ENCODE data around the gene CAMK1D.

CAMK1D gene

DNA sequence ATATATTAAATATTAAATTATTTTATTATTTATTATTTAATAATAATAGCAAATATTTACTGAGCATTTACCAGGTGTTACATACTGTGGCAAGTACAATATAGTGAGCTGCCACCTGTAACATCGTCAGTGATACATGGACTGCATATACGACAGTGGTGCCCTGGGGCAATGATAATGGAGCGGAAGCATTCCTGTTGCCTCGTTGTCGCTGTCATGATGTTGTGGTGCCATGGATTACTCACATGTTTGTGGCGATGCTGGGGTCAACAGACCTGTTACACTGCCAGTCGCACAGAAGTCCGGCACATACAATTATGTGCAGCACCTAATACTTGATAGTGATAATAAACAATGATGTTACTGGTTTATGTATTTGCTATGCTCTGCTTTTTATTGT, 20.6 kb downstream of the CAMK1D start:
- TF ChIP-seq, protein P1, sequence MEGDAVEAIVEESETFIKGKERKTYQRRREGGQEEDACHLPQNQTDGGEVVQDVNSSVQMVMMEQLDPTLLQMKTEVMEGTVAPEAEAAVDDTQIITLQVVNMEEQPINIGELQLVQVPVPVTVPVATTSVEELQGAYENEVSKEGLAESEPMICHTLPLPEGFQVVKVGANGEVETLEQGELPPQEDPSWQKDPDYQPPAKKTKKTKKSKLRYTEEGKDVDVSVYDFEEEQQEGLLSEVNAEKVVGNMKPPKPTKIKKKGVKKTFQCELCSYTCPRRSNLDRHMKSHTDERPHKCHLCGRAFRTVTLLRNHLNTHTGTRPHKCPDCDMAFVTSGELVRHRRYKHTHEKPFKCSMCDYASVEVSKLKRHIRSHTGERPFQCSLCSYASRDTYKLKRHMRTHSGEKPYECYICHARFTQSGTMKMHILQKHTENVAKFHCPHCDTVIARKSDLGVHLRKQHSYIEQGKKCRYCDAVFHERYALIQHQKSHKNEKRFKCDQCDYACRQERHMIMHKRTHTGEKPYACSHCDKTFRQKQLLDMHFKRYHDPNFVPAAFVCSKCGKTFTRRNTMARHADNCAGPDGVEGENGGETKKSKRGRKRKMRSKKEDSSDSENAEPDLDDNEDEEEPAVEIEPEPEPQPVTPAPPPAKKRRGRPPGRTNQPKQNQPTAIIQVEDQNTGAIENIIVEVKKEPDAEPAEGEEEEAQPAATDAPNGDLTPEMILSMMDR (IDR thresholded peaks at IDR 0.05; ENCODE audit: low read depth, low read length) = no peak
- DNase-seq (ENCODE audit: low read depth, low spot score) = no peak
- in situ Hi-C loops (cut with HindIII; ENCODE audit: low sequenced_read_pairs) = no loop called here

DNA sequence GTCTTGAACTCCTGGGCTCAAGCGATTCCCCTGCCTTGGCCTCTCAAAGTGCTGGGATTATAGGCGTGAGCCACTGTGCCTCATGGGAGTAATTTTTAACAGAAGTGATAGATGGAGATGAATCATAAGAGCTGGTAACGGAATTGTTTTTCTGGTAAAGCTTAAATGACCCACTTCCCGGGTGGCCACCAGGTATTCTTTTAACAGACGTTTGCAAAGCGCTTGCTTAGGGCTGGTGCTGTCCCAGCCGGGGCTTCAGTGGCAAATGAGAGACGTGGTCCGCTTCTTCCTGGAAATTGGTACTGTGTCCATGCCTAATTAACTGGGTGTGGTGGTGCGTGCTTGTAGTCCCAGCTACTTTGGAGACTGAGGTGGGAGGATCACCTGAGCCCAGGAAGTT, 23.5 kb downstream of the CAMK1D start:
- TF ChIP-seq, protein P1 (IDR thresholded peaks at IDR 0.05; ENCODE audit: low read depth, low read length) = no peak
- no peak for DNase-seq (ENCODE audit: low read depth, low spot score)
- no peak overlapping the region for H3K4me3 ChIP-seq (ENCODE audit: low read depth, low read length)
- in situ Hi-C loops (cut with HindIII; ENCODE audit: low sequenced_read_pairs) = no loop called here

More for the DNA sequence above, 20.6 kb downstream of the CAMK1D start:
- no peak overlapping the region for H3K4me3 ChIP-seq (ENCODE audit: low read depth, low read length)

DNA sequence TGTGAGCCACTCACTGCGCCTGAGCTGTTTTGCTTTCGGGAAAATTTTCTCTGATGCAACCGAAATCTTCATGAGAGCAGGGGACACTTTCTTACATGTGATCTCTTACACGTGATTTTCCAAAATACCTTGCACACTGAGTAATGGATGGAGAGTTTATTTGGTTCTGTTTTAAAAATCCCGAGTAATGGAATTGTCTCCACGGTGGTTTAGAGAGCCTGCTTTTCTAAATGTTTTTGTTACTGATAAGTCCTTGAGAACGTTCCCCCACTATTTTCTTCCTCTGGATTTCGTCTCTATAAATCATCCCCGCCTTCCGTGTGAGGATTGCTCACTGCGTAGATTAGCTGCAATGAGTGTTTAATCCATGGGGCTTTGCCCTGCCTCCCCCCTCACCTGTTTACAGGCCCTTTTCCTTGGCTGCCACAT, 25.7 kb downstream of the CAMK1D start:
- in situ Hi-C loops (cut with HindIII; ENCODE audit: low sequenced_read_pairs) = no loop called here
- TF ChIP-seq, protein P1 (IDR thresholded peaks at IDR 0.05; ENCODE audit: low read depth, low read length) = no peak
- no peak overlapping the region for H3K4me3 ChIP-seq (ENCODE audit: low read depth, low read length)
- DNase-seq (ENCODE audit: low read depth, low spot score) = no peak

DNA sequence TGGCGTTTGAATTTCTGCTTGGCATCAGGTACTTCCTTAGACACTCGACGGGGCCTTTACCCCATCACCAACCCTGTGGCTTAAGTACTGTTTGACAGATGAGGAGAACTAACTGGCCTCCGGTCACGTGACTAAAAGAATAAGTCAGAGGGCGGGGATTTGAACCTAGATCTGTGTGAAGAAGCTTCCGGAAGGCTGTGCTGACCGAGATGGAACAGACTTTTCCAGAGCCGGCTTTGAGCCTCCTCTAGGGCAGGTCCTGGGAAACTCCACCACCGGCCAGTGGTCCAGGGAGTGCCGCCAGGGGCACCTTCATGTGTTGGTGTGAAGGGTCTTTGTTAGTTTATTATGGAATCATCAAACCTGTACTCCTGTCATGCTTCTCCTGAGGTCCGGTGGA, 26.9 kb downstream of the CAMK1D start:
- TF ChIP-seq, protein P1 (IDR thresholded peaks at IDR 0.05; ENCODE audit: low read depth, low read length) = no peak
- no peak overlapping the region for H3K4me3 ChIP-seq (ENCODE audit: low read depth, low read length)
- in situ Hi-C loops (cut with HindIII; ENCODE audit: low sequenced_read_pairs) = no loop called here
- DNase-seq (ENCODE audit: low read depth, low spot score) = no peak

DNA sequence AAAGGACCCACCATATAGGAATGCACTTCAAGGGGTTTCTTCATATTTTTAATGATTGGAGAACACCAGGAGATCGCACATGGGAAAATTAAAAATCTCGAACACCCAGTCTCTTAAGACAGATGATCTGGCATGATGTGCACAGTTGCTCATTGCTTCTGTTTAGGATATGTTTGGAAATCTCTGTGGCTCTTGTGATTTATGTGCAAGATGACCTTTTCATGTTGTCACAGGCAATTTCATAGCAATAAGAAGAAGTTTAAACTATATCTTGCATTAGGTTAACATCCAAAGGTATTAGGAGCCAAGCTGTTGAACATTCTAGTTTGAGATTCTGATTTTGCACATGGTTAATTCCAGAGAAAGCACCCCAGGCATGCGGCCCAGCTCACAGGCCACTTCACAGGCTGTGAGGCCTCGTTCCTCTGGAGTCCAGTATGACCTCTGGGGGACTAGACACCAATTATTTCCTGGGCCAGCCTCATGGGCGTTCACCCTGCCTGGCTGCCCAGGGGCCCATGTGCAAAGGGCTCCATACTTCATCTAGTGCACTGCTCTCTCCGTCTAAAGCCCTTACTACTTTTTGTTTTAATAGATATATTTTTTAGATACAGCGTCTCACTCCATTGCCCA, 28.4 kb downstream of the CAMK1D start:
- no peak for DNase-seq (ENCODE audit: low read depth, low spot score)
- TF ChIP-seq, protein P1 (IDR thresholded peaks at IDR 0.05; ENCODE audit: low read depth, low read length) = no peak
- in situ Hi-C loops (cut with HindIII; ENCODE audit: low sequenced_read_pairs) = no loop called here
- H3K4me3 ChIP-seq (ENCODE audit: low read depth, low read length) = no peak overlapping the region

DNA sequence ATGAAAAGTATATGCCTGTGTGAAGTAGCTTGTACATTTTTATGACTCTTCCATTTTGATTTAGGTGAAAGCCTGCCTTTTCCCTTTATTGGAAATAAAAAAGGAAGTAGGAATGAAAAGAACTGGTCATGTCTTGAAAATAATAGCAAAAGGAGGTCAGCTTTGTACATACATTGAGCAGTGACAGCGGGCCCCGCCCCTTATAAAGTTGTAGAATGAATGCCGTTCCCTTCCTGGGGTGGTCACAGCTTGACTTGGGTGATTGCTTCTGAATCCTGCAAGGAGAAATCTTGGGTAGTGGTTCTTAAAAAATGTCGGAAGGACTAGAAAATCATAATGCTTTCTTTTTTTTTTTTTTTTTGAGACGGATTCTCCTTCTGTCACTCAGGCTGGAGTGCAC, 31.7 kb downstream of the CAMK1D start:
- H3K4me3 ChIP-seq (ENCODE audit: low read depth, low read length) = no peak overlapping the region
- in situ Hi-C loops (cut with HindIII; ENCODE audit: low sequenced_read_pairs) = no loop called here
- TF ChIP-seq, protein P1 (IDR thresholded peaks at IDR 0.05; ENCODE audit: low read depth, low read length) = no peak
- no peak for DNase-seq (ENCODE audit: low read depth, low spot score)

Measured in astrocyte of the spinal cord (primary cell).